Activated T-cell treated with anti-CD3 and anti-CD28 coated beads for 48 hours (primary cell): Measurements from ENCODE around the gene CLIC4.
"Not testable (repeated sequence)": the region's sequence is repeated elsewhere in the genome, so short reads cannot be mapped to it uniquely, and the experiment has no call there.

ENCODE experiments used
- DNase-seq: peaks from one replicate; pipeline ENCODE4 v3.0.0-alpha.2; 2020; ENCODE audit warnings: low read depth

Gene CLIC4

DNA sequence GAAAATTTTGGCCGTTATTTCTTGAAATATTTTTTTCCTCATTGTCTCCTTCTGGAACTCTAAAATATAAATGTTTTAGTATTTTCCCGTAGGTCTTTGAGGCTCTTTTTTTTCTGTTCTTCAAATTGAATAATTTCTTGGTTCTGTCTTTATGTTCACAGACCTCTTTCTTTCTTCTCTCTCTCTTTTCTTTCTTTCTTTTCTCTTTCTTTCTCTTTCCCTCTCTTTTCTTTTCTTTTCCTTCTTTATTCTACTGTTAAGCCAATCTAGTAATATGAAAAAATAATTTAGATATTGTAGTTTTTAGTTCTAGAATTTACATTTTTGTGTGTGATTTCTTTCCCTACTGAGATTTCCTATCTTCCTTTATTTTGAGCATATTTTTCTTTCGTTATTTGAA is 30.1 kb downstream of the CLIC4 start:
- DNase-seq = no peak

- DNase-seq = no peak
These were observed 30.7 kb downstream of the CLIC4 start for GRCh38 chr1:24775916-24776315.

GRCh38 chr1:24776821-24777220 is 31.6 kb downstream of the CLIC4 start:
- DNase-seq = no peak

DNA sequence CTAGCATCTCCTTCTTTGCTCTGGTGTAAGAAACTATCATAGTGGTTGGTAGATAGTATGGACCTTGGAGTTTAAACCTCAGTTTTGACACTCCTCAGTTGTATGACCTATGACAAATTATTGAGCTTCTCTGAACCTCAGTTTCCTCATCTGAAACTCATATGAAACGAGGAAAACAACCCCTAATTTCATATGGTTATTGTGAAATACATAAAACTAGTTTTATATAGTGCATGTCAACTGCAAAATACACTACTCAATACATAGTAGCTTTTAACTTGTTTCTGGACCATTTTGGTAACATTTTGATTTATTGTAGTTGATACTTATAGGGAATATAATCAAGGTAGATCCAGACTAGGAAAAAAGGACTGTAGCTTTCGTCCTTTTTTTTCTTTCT is 32.9 kb downstream of the CLIC4 start:
- no peak for DNase-seq

DNA sequence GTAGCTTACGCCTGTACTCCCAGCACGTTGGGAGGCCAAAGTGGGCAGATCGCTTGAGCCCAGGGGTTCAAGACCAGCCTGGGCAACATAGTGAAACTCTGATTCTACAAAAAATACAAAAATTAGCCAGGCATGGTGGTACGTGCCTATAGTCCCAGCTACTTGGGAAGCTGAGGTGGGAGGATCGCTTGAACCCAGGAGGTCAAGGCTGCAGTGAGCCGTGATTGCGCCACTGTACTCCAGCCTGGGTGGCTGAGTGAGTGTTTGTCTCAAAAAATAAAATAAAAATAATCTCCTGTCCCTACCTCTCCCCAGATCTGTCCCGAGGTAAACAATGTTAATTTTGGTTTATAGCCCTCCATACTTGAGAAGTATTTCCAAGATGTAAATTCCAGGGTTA is 34.0 kb downstream of the CLIC4 start:
- DNase-seq = not testable (repeated sequence)

GRCh38 chr1:24779689-24780464 is 34.6 kb downstream of the CLIC4 start:
- DNase-seq = no peak

GRCh38 chr1:24780626-24781025 is 35.4 kb downstream of the CLIC4 start:
- not testable (repeated sequence) for DNase-seq

- no peak for DNase-seq
These were observed 37.4 kb downstream of the CLIC4 start for GRCh38 chr1:24782689-24783088.

DNA sequence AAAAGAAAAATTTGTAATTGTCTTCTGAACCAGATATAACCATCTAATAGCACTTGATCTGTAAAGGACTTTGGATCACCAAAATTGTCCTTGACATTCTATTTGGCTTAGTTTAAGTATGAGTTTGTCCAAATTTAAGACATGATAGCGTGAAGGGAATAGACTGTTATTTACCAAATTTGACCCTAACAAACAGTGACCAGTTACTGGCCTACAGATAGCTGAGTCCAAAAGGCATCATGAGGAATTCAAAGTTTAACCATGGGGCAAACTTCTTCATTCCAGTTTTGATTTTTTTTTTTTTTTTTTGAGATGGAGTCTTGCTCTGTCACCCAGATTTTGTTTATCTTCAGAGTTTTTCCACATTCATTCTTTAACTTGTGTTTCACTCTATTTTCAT is 38.5 kb downstream of the CLIC4 start:
- DNase-seq = no peak

- DNase-seq = no peak
These were observed 40.9 kb downstream of the CLIC4 start for GRCh38 chr1:24786191-24786590.

- no peak for DNase-seq
These were observed 45.2 kb downstream of the CLIC4 start for GRCh38 chr1:24790490-24790889.

DNA sequence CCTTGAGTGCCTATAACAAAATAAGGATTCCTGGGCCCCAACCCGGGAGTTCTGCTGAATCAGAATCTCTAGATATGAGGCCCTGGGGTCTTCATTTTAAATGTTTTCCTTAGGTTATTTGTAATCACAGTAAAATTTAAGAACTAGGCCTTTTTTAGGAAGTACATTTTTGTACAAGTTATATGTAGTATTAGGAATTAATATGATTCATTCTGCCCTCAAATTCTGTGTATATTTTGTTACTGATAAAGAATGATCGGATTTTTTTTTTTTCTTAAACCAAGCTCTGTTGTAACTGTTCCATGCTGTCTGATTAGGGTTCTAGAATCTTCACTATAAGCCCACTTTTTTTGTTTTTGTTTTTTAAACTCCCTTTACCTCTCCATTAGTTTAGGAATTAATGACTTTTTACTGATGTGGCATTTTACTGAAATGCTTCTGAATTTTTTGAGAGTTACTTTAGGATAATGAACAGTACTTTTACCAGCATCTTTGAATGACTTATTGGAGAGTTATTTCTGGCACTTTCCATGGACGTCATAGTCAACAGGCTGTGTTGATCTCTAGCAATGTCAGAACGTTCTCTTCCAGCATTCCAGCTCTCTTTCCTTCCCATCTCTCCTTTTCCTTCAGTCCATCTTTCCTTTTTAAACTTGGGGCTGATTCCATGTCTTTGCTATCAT is 48.3 kb downstream of the CLIC4 start:
- DNase-seq = no peak

DNA sequence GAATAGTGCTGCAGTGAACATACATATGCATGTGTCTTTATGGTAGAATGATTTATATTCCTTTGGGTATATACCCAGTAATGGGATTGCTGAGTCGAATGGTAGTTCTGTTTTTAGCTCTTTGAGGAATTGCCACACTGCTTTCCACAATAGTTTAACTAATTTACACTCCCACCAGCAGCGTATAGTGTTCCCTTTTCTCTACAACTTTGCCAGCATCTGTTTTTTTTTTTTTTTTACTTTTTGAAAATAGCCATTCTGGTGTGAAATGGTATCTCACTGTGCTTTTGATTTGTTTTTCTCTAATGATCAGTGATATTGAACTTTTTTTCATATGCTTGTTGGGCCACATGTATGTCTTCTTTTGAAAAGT is 48.9 kb downstream of the CLIC4 start:
- DNase-seq = not testable (repeated sequence)

GRCh38 chr1:24795236-24795635 is 50.0 kb downstream of the CLIC4 start:
- DNase-seq = no peak

DNA sequence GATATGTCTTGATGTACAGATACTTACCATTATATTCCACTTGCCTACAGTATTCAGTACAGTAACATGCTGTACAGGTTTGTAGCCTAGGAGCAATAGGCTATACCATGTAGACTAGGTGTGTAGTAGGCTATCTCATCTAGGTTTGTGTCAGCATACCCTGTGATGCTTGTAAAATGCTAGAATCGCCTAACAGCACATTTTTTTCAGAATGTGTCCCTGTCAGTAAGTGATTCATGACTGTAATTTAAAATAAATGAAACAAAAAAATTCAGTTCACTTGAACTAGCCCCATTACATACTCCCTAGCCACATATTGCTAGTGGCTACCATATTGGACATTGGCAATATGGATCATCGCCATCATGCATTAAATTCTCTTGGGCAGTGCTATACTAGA is 51.3 kb downstream of the CLIC4 start:
- no peak for DNase-seq

DNA sequence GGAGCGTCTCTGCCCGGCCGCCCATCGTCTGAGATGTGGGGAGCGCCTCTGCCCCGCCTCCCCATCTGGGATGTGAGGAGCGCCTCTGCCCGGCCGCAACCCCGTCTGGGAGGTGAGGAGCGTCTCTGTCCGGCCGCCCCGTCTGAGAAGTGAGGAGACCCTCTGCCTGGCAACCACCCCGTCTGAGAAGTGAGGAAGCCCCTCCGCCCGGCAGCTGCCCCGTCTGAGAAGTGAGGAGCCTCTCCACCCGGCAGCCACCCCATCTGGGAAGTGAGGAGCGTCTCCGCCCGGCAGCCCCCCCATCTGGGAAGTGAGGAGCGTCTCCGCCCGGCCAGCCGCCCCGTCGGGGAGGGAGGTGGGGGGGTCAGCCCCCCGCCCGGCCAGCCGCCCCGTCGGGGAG is 54.0 kb downstream of the CLIC4 start:
- not testable (repeated sequence) for DNase-seq

DNA sequence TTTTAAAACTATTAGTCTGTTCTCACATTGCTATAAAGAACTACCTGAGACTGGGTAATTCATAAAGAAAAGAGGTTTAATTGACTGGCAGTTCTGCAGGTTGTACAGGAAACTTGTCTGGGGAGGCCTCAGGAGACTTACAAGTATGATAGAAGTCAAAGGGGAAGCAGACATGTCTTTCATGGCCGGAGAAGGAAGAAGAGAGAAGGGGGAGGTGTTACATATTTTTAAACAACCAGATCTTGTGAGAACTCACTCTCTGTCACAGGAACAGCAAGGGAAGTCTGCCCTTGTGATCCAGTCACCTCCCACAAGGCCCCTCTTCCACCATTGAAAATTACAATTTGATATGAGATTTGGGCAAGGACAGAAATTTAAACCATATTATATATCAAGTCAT is 55.9 kb downstream of the CLIC4 start:
- no peak for DNase-seq

GRCh38 chr1:24803220-24803619 is 58.0 kb downstream of the CLIC4 start:
- no peak for DNase-seq

- DNase-seq = no peak
These were observed 58.8 kb downstream of the CLIC4 start for GRCh38 chr1:24803987-24804530.

DNA sequence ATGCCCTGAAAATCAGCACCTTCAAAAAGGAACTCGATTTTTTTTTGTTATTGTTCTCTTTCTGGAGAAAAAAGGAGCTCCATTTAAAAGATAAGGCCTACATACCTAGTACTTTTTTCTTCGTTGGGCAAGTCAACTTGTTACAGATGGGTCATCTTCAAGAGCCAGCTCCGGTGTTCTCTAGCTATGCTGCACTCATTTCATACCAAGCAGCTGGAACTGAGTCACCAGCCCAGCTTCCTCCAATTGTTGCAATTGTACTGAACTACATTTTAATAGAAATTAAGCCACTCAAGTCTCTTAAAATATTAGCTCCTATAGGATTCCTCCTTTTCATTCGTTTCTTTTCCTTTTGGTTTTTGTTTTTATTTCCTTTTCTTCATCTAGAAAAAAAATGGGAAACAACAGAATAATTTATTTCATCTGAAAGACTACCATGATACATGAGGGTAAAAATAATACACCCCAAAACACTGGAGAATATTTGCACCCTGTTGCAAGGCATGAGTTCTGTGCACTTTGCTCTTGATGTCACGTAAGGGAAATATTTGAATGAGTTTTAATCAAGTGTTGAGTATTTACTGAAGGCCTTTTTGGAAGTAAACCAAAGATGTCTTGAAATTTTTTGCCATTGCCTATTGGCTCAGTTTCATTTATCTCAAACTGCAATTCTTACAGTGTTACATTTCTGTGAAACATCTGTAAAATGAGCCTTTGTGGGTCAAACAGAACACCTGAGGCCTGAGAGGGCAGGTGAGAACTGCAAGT is 60.5 kb downstream of the CLIC4 start:
- no peak for DNase-seq

- no peak for DNase-seq
These were observed 61.3 kb downstream of the CLIC4 start for GRCh38 chr1:24806588-24806987.

DNA sequence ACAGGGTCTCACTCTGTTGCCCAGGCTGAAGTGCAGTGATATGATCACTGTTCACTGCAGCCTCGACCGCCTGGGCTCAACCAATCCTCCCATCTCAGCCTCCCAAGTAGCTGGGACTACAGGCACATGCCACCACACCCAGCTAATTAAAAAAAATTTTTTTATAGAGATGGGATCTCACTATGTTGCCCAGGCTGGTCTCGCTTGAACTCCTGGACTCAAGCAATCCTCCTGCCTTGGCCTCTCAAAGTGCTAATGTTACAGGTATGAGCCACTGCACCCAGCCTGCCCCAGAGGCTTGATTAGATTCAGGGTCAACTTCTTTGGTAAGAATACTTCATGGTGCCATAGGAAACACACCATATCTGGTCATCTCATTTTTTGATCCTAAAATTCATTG is 66.2 kb downstream of the CLIC4 start:
- DNase-seq = not testable (repeated sequence)

GRCh38 chr1:24820221-24820620 is 75.0 kb downstream of the CLIC4 start:
- DNase-seq = not testable (repeated sequence)
